RWPE2 (cell line): Measurements from ENCODE around the gene ARAP3.
"Not testable (repeated sequence)": the region's sequence is repeated elsewhere in the genome, so short reads cannot be mapped to it uniquely, and the experiment has no call there.

Source experiments
- ATAC-seq: fragments of 200-7000 bp; cut with Tn5 transposase; 3 replicates; pipeline ENCODE4 v1.9.1; 2021; ENCODE audit warnings: low read depth
- DNase-seq: peaks from one replicate; pipeline ENCODE4 v3.0.0-alpha.2; 2020; ENCODE audit warnings: low spot score
- H3K27ac ChIP-seq: fragments of 450-650 bp; 2 replicates; pipeline ENCODE4 v1.5.1; 2017; ENCODE audit warnings: mild to moderate bottlenecking; ENCODE audit not compliant: poor library complexity, severe bottlenecking
- H3K27me3 ChIP-seq: fragments of 250-450 bp; sonication (Bioruptor Pico); 2 replicates; pipeline ENCODE4 v1.5.1; 2021; ENCODE audit warnings: mild to moderate bottlenecking, moderate library complexity; ENCODE audit not compliant: insufficient read depth, poor library complexity, severe bottlenecking
- H3K36me3 ChIP-seq: fragments of 250-450 bp; sonication (Bioruptor Pico); 2 replicates; pipeline ENCODE4 v1.5.1; 2020; ENCODE audit warnings: low read depth, mild to moderate bottlenecking, moderate library complexity
- H3K4me1 ChIP-seq: fragments of 250-450 bp; sonication (Bioruptor Pico); 2 replicates; pipeline ENCODE4 v1.5.1; 2021; ENCODE audit warnings: mild to moderate bottlenecking, moderate library complexity; ENCODE audit not compliant: insufficient read depth, poor library complexity, severe bottlenecking
- H3K4me3 ChIP-seq: fragments of 250-450 bp; sonication (Bioruptor Pico); 2 replicates; pipeline ENCODE4 v1.5.1; 2021; ENCODE audit warnings: mild to moderate bottlenecking, moderate library complexity; ENCODE audit not compliant: severe bottlenecking
- H3K9me3 ChIP-seq: fragments of 250-450 bp; sonication (Bioruptor Pico); 2 replicates; pipeline ENCODE4 v1.5.1; 2021; ENCODE audit warnings: mild to moderate bottlenecking, moderate library complexity; ENCODE audit not compliant: severe bottlenecking
- TF ChIP-seq, protein P1 (sequence below): fragments of 450-650 bp; IDR thresholded peaks from one replicate; pipeline ENCODE4 v1.5.1; 2017; ENCODE audit warnings: mild to moderate bottlenecking, moderate library complexity; ENCODE audit not compliant: poor library complexity, severe bottlenecking

ARAP3 gene

GRCh38 chr5:141615991-141616720, 65.9 kb downstream of the ARAP3 start:
- Histone ChIP-seq H3K9me3 (no peaks in the 10 kb centered on the region), H3K27ac (no peak overlapping the region), H3K4me3 (no peak overlapping the region), H3K36me3 (peaks cover 64% of the 10 kb centered on the region), H3K27me3 (no peaks in the 10 kb centered on the region), H3K4me1 (peaks cover 11% of the 10 kb centered on the region)
- DNase-seq (no peak), ATAC-seq (no peak)
- TF ChIP-seq, protein P1, sequence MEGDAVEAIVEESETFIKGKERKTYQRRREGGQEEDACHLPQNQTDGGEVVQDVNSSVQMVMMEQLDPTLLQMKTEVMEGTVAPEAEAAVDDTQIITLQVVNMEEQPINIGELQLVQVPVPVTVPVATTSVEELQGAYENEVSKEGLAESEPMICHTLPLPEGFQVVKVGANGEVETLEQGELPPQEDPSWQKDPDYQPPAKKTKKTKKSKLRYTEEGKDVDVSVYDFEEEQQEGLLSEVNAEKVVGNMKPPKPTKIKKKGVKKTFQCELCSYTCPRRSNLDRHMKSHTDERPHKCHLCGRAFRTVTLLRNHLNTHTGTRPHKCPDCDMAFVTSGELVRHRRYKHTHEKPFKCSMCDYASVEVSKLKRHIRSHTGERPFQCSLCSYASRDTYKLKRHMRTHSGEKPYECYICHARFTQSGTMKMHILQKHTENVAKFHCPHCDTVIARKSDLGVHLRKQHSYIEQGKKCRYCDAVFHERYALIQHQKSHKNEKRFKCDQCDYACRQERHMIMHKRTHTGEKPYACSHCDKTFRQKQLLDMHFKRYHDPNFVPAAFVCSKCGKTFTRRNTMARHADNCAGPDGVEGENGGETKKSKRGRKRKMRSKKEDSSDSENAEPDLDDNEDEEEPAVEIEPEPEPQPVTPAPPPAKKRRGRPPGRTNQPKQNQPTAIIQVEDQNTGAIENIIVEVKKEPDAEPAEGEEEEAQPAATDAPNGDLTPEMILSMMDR, result no peak

- TF ChIP-seq, protein P1, result no peak
- no peak overlapping the region for H3K27ac ChIP-seq
- H3K4me3 ChIP-seq, result no peak overlapping the region
These were observed 68.7 kb downstream of the ARAP3 start for GRCh38 chr5:141613344-141613743.

DNA sequence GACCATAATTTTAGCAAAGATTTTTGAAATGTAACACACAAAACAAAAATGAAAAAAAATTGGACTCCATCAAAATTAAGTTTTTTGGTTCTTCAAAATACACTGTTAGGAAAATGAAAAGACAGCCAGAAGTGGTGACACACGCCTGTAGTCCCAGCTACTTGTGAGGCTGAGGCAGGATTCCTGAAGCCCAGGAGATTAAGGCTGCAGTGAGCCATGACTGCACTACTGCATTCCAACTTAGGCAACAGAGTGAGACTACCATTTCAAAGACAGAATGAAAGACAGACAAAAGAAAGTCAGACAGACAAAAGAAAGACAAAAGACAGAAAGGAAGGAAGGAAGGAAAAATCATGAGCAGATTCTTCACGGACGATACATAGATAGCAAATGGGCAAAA, 70.7 kb downstream of the ARAP3 start:
- DNase-seq, result no peak
- Histone ChIP-seq H3K36me3 (peaks cover 63% of the 10 kb centered on the region), H3K27ac (no peak overlapping the region), H3K9me3 (no peaks in the 10 kb centered on the region), H3K4me1 (peaks cover 15% of the 10 kb centered on the region), H3K27me3 (no peaks in the 10 kb centered on the region), H3K4me3 (no peak overlapping the region)
- TF ChIP-seq, protein P1, result no peak
- ATAC-seq, result no peak

More at GRCh38 chr5:141613344-141613743, 68.7 kb downstream of the ARAP3 start:
- ATAC-seq (no peak), DNase-seq (no peak)
- Histone ChIP-seq H3K4me1 (peaks cover 11% of the 10 kb centered on the region), H3K36me3 (peaks cover 72% of the 10 kb centered on the region), H3K9me3 (no peaks in the 10 kb centered on the region), H3K27me3 (no peaks in the 10 kb centered on the region)

- H3K27me3 ChIP-seq, DNase-seq, ATAC-seq, H3K9me3 ChIP-seq, H3K27ac ChIP-seq, H3K4me3 ChIP-seq: not testable (repeated sequence)
- Histone ChIP-seq H3K4me1 (peaks cover 28% of the 10 kb centered on the region), H3K36me3 (peaks cover 56% of the 10 kb centered on the region)
These were observed 72.1 kb downstream of the ARAP3 start for GRCh38 chr5:141609921-141610320.

DNA sequence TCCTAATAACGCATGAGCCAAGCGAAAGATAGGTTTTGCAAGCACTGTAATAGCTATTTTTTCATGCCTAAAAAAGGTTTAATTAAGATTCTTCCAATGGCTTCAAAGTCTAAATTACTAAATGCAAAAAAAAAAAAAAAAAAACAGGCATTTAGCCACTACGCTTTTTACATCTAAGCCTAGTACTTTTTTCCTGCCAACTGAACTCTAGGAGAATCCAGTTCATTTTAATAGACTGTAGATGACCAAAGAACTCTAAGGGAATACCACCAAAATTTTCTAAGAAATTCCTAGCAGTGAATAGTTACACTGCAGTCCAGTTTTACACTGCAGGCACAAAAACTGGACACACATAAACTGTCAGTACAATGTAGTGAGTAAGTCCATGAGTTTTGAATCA, 73.0 kb downstream of the ARAP3 start:
- Histone ChIP-seq H3K4me3 (no peak overlapping the region), H3K4me1 (peaks cover 36% of the 10 kb centered on the region), H3K36me3 (peaks cover 56% of the 10 kb centered on the region), H3K27me3 (no peaks in the 10 kb centered on the region), H3K27ac (peak overlapping the region; percentile 4), H3K9me3 (no peaks in the 10 kb centered on the region)
- ATAC-seq, result no peak
- DNase-seq, result no peak
- TF ChIP-seq, protein P1, result no peak
